Colonic mucosa (tissue), 4 donors: ENCODE data around the gene CLEC20A. TPM values are rescaled to one million over a fixed set of nuclear protein-coding genes. Genes with fewer than 3 reads are reported as not detected.

ENCODE experiments used
- DNase-seq: peaks from one replicate; pipeline ENCODE4 v3.0.0-alpha.2; 2020
- H3K27ac ChIP-seq: fragments of 200-600 bp; one replicate; pipeline ENCODE4 v1.8.0; 2021
- H3K27me3 ChIP-seq: fragments of 200-600 bp; one replicate; pipeline ENCODE4 v1.8.0; 2021
- H3K36me3 ChIP-seq: fragments of 200-600 bp; one replicate; pipeline ENCODE4 v1.8.0; 2021
- H3K4me1 ChIP-seq: fragments of 200-600 bp; one replicate; pipeline ENCODE4 v1.8.0; 2021; ENCODE audit warnings: mild to moderate bottlenecking
- H3K4me3 ChIP-seq: fragments of 200-600 bp; one replicate; pipeline ENCODE4 v1.8.0; 2021
- H3K9ac ChIP-seq, 2 donors: one replicate each; pipeline ENCODE4 v1.7.0; 2013; ENCODE audit warnings: control low read depth in 2 of 2, low read depth in 2 of 2, low read length in 2 of 2
- H3K9me3 ChIP-seq: fragments of 200-600 bp; one replicate; pipeline ENCODE4 v1.8.0; 2021
- intact Hi-C: fragments of 100-400 bp; cut with DNase I; formaldehyde crosslinking; loops from one replicate; pipeline ENCODE4 v1.14.1; 2022
- total RNA-seq, 2 donors: library from RNA; stranded (reverse); fragmentation: NEBNext Ultra II Directional in 1 of 2; extraction: Animal tissue kit (Norgen Biotek cat#: 25700) in 1 of 2; gene quantifications; one replicate each; pipeline ENCODE4 v1.2.1, GENCODE V29; 2021
- TF ChIP-seq, protein P1 (sequence below): fragments of 200-600 bp; IDR thresholded peaks from one replicate; pipeline ENCODE4 v1.8.0; 2022; ENCODE audit warnings: antibody characterized with exemption, mild to moderate bottlenecking
- donor health status: healthy.
- donor health status: DM: no; HTN: no; CAD: no.
- donor health status: DM: no; HTN: no; CAD: no.

The CLEC20A gene
- total RNA-seq, 2 donors from 2014 or later, result not detected

- TF ChIP-seq, protein P1, sequence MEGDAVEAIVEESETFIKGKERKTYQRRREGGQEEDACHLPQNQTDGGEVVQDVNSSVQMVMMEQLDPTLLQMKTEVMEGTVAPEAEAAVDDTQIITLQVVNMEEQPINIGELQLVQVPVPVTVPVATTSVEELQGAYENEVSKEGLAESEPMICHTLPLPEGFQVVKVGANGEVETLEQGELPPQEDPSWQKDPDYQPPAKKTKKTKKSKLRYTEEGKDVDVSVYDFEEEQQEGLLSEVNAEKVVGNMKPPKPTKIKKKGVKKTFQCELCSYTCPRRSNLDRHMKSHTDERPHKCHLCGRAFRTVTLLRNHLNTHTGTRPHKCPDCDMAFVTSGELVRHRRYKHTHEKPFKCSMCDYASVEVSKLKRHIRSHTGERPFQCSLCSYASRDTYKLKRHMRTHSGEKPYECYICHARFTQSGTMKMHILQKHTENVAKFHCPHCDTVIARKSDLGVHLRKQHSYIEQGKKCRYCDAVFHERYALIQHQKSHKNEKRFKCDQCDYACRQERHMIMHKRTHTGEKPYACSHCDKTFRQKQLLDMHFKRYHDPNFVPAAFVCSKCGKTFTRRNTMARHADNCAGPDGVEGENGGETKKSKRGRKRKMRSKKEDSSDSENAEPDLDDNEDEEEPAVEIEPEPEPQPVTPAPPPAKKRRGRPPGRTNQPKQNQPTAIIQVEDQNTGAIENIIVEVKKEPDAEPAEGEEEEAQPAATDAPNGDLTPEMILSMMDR, result no peak
- Histone ChIP-seq H3K9me3 (no peaks in the 10 kb centered on the region), H3K4me3 (no peak overlapping the region), H3K4me1 (no peaks in the 10 kb centered on the region), H3K9ac (no peak overlapping the region), H3K27ac (no peak overlapping the region), H3K27me3 (no peaks in the 10 kb centered on the region), H3K36me3 (no peaks in the 10 kb centered on the region)
- no peak for DNase-seq
- intact Hi-C loops, result no loop called here
Measured at GRCh38 chr1:178528953-178529335, 32.2 kb upstream of the CLEC20A start.

DNA sequence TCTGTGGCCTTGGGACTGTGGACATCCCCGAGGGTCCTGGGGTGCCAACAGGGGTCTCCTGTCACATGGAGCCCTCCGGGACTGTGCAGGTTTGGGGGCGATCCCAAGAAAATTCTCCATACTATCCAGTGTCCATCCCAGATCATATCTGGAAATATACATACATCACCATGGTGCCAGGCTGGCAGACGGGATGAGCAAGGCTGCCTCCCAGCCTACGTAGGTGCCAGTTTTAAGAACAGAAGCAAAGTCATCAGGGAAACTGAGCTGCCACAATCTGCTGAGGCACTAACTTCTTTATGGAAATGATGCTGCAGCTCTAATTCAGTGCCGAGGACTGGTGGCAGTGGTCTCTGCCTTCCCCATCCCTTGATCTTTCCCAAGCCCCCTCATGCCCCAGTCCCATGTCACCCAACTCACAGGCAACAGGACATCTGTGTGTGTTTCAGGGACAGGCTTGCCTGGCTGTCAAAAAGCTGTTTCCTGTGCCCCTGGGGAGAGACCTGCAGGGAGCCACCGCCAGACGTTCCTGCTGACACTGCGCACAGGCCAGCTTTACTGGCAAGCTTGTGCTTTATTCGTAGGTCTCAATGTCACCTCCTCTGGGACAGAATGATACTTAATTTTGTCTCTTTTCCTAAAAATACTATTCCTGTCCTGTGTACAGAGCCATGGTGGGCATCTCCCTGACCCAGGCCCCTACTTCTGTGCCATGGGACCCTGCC, 31.6 kb upstream of the CLEC20A start:
- Histone ChIP-seq H3K36me3 (no peaks in the 10 kb centered on the region), H3K9me3 (no peaks in the 10 kb centered on the region), H3K4me3 (no peak overlapping the region), H3K9ac (no peak overlapping the region), H3K27ac (no peak overlapping the region), H3K27me3 (no peaks in the 10 kb centered on the region), H3K4me1 (no peaks in the 10 kb centered on the region)
- DNase-seq, result no peak
- intact Hi-C loops, result no loop called here
- TF ChIP-seq, protein P1, result no peak

- no peak overlapping the region for H3K4me3 ChIP-seq
- H3K27me3 ChIP-seq, result no peaks in the 10 kb centered on the region
- no peaks in the 10 kb centered on the region for H3K4me1 ChIP-seq
- H3K9me3 ChIP-seq, result no peaks in the 10 kb centered on the region
- TF ChIP-seq, protein P1, result no peak
- DNase-seq, result no peak
- no peak overlapping the region for H3K9ac ChIP-seq
- H3K36me3 ChIP-seq, result no peaks in the 10 kb centered on the region
- intact Hi-C loops, result no loop called here
- H3K27ac ChIP-seq, result no peak overlapping the region
Measured at GRCh38 chr1:178527117-178527516, 30.4 kb upstream of the CLEC20A start.

DNA sequence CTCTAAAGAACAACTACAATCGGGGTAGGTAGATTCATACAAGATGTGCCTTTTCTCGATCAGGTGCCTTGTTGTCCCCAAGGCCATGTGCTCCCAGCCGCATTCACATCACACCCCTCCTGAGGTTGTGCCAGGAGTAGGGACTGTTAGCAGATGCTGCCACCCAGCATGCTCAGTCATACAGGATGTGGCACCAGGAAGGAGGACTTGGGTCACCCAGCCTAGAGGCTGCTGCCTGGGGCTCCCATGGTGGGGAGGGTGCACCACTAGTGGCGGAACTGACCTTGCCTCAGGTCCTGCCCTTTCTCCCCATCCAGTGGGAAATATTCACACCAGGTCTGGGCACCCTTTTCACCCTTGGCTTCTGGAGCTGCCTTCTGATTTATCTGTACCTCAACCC, 24.5 kb upstream of the CLEC20A start:
- Histone ChIP-seq H3K27me3 (no peaks in the 10 kb centered on the region), H3K27ac (no peak overlapping the region), H3K9me3 (no peaks in the 10 kb centered on the region), H3K36me3 (no peaks in the 10 kb centered on the region), H3K4me3 (no peak overlapping the region), H3K4me1 (no peaks in the 10 kb centered on the region), H3K9ac (no peak overlapping the region)
- intact Hi-C loops, result no loop called here
- TF ChIP-seq, protein P1, result no peak
- DNase-seq, result no peak

GRCh38 chr1:178520803-178521202, 24.0 kb upstream of the CLEC20A start:
- no peak for DNase-seq
- H3K27ac ChIP-seq, result no peak overlapping the region
- H3K27me3 ChIP-seq, result no peaks in the 10 kb centered on the region
- H3K4me1 ChIP-seq, result no peaks in the 10 kb centered on the region
- H3K9ac ChIP-seq, result no peak overlapping the region
- no peaks in the 10 kb centered on the region for H3K36me3 ChIP-seq
- TF ChIP-seq, protein P1, result no peak
- H3K9me3 ChIP-seq, result no peaks in the 10 kb centered on the region
- no peak overlapping the region for H3K4me3 ChIP-seq
- intact Hi-C loops, result no loop called here
